Colonic mucosa (tissue), 4 donors: ENCODE measurements around the gene BLOC1S6. TPM values are rescaled to one million over a fixed set of nuclear protein-coding genes. Genes with fewer than 3 reads are reported as not detected.
"Not testable (repeated sequence)": the region's sequence is repeated elsewhere in the genome, so short reads cannot be mapped to it uniquely, and the experiment has no call there.

Experiments used
- DNase-seq: peaks from one replicate; pipeline ENCODE4 v3.0.0-alpha.2; 2020
- H3K27ac ChIP-seq: fragments of 200-600 bp; one replicate; pipeline ENCODE4 v1.8.0; 2021
- H3K27me3 ChIP-seq: fragments of 200-600 bp; one replicate; pipeline ENCODE4 v1.8.0; 2021
- H3K36me3 ChIP-seq: fragments of 200-600 bp; one replicate; pipeline ENCODE4 v1.8.0; 2021
- H3K4me1 ChIP-seq: fragments of 200-600 bp; one replicate; pipeline ENCODE4 v1.8.0; 2021; ENCODE audit warnings: mild to moderate bottlenecking
- H3K4me3 ChIP-seq: fragments of 200-600 bp; one replicate; pipeline ENCODE4 v1.8.0; 2021
- H3K9ac ChIP-seq, 2 donors: one replicate each; pipeline ENCODE4 v1.7.0; 2013; ENCODE audit warnings: control low read depth in 2 of 2, low read depth in 2 of 2, low read length in 2 of 2
- H3K9me3 ChIP-seq: fragments of 200-600 bp; one replicate; pipeline ENCODE4 v1.8.0; 2021
- CTCF ChIP-seq: fragments of 200-600 bp; IDR thresholded peaks from one replicate; pipeline ENCODE4 v1.8.0; 2022; ENCODE audit warnings: antibody characterized with exemption, mild to moderate bottlenecking
- intact Hi-C: fragments of 100-400 bp; cut with DNase I; formaldehyde crosslinking; loops from one replicate; pipeline ENCODE4 v1.14.1; 2022
- total RNA-seq, 2 donors: library from RNA; stranded (reverse); fragmentation: NEBNext Ultra II Directional in 1 of 2; extraction: Animal tissue kit (Norgen Biotek cat#: 25700) in 1 of 2; gene quantifications; one replicate each; pipeline ENCODE4 v1.2.1, GENCODE V29; 2021
- donor health status: healthy.
- donor health status: DM: no; HTN: no; CAD: no.
- donor health status: DM: no; HTN: no; CAD: no.

Gene BLOC1S6
- total RNA-seq, 2 donors from 2014 or later = 28.3 to 31.9 TPM

GRCh38 chr15:45646220-45646619 lies 59.0 kb downstream of the BLOC1S6 start:
- TF ChIP-seq CTCF = no peak
- no peak for DNase-seq
- H3K27ac ChIP-seq = peak overlapping the region; percentile 97
- peak overlapping the region in 1 of 2 donors; percentile 86 for H3K9ac ChIP-seq
- H3K36me3 ChIP-seq = no peaks in the 10 kb centered on the region
- no peak overlapping the region for H3K4me3 ChIP-seq
- H3K4me1 ChIP-seq = peaks cover 26% of the 10 kb centered on the region
- intact Hi-C loops = no loop called here
- H3K27me3 ChIP-seq = no peaks in the 10 kb centered on the region
- H3K9me3 ChIP-seq = no peaks in the 10 kb centered on the region

GRCh38 chr15:45647828-45648227 lies 60.6 kb downstream of the BLOC1S6 start:
- H3K36me3 ChIP-seq = no peaks in the 10 kb centered on the region
- TF ChIP-seq CTCF = no peak
- H3K27ac ChIP-seq = peak overlapping the region; percentile 66
- no peaks in the 10 kb centered on the region for H3K27me3 ChIP-seq
- H3K4me3 ChIP-seq = no peak overlapping the region
- DNase-seq = no peak
- peaks cover 26% of the 10 kb centered on the region for H3K4me1 ChIP-seq
- intact Hi-C loops = no loop called here
- no peak overlapping the region for H3K9ac ChIP-seq
- no peaks in the 10 kb centered on the region for H3K9me3 ChIP-seq

- Histone ChIP-seq H3K27me3 (no peaks in the 10 kb centered on the region), H3K4me1 (peaks cover 23% of the 10 kb centered on the region), H3K9ac (peak overlapping the region in 1 of 2 donors; percentile 26), H3K9me3 (no peaks in the 10 kb centered on the region), H3K36me3 (no peaks in the 10 kb centered on the region), H3K27ac (peak overlapping the region; percentile 66), H3K4me3 (no peak overlapping the region)
- no peak for TF ChIP-seq CTCF
- intact Hi-C loops = no loop called here
- no peak for DNase-seq
Observed at GRCh38 chr15:45648521-45649200, 61.5 kb downstream of the BLOC1S6 start.

- H3K9me3 ChIP-seq, H3K4me3 ChIP-seq, H3K36me3 ChIP-seq, intact Hi-C loops, H3K9ac ChIP-seq, H3K27ac ChIP-seq, DNase-seq, H3K27me3 ChIP-seq: not testable (repeated sequence)
- peaks cover 27% of the 10 kb centered on the region for H3K4me1 ChIP-seq
Observed at GRCh38 chr15:45650007-45650406, 62.8 kb downstream of the BLOC1S6 start.

- intact Hi-C loops = no loop called here
- no peak for DNase-seq
- Histone ChIP-seq H3K27me3 (no peaks in the 10 kb centered on the region), H3K4me1 (peaks cover 27% of the 10 kb centered on the region), H3K4me3 (no peak overlapping the region), H3K36me3 (no peaks in the 10 kb centered on the region), H3K9ac (no peak overlapping the region), H3K27ac (no peak overlapping the region), H3K9me3 (no peaks in the 10 kb centered on the region)
- no peak for TF ChIP-seq CTCF
Observed at GRCh38 chr15:45650889-45651525, 63.8 kb downstream of the BLOC1S6 start.
